Measurements from ENCODE around the gene ASB11. TPM values are rescaled to one million over a fixed set of nuclear protein-coding genes. Genes with fewer than 3 reads are reported as not detected.
"Not testable (repeated sequence)": the region's sequence is repeated elsewhere in the genome, so short reads cannot be mapped to it uniquely, and the experiment has no call there.

ASB11 gene
- total RNA-seq, 1 donor from 2014 or later: not detected

DNA sequence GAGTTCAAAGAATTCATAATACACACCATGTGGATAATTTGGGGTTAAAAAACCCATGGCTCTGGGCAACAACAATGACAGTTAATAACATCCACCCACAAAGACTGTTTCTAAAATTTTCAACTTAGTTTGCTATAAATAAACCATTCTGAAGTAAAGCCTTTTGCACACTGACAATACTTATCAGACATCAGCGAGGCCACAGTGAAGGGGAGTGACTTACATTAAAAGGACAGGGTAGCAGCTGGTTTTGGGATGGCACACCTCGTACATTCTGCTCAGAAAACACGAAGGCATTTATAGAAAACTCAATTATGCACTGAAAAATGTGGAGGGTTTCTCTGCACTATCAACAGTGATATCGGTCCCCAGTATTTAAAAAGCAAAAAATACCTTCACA lies 4.9 kb upstream of the ASB11 start:
- DNase-seq (ENCODE audit: low read depth): no peak
- H3K4me3 ChIP-seq (ENCODE audit: low read depth, low read length): no peak overlapping the region
- TF ChIP-seq, protein P1, sequence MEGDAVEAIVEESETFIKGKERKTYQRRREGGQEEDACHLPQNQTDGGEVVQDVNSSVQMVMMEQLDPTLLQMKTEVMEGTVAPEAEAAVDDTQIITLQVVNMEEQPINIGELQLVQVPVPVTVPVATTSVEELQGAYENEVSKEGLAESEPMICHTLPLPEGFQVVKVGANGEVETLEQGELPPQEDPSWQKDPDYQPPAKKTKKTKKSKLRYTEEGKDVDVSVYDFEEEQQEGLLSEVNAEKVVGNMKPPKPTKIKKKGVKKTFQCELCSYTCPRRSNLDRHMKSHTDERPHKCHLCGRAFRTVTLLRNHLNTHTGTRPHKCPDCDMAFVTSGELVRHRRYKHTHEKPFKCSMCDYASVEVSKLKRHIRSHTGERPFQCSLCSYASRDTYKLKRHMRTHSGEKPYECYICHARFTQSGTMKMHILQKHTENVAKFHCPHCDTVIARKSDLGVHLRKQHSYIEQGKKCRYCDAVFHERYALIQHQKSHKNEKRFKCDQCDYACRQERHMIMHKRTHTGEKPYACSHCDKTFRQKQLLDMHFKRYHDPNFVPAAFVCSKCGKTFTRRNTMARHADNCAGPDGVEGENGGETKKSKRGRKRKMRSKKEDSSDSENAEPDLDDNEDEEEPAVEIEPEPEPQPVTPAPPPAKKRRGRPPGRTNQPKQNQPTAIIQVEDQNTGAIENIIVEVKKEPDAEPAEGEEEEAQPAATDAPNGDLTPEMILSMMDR (conservative IDR thresholded peaks at IDR 0.05; ENCODE audit: low read depth, low read length): no peak

DNA sequence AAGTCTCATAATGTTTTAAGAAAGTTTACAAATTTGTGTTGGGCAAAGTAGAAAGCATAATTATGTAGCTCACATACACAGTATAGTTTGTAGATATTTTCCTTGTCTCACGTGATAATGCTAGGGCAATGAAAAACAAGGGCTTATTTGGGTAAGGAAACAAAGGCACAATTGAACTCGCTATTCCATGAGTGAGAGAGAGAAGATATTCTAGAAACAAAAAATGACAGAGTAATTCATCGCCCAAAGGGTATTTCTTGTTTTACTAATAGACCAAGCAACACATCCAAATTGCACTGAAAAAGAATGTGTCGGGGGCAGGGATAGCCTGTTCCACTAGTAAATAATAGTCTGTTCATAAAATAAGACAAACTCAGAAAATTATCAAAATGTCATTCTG lies 3.6 kb upstream of the ASB11 start:
- TF ChIP-seq, protein P1 (conservative IDR thresholded peaks at IDR 0.05; ENCODE audit: low read depth, low read length): no peak
- DNase-seq (ENCODE audit: low read depth): no peak
- no peak overlapping the region for H3K4me3 ChIP-seq (ENCODE audit: low read depth, low read length)

DNA sequence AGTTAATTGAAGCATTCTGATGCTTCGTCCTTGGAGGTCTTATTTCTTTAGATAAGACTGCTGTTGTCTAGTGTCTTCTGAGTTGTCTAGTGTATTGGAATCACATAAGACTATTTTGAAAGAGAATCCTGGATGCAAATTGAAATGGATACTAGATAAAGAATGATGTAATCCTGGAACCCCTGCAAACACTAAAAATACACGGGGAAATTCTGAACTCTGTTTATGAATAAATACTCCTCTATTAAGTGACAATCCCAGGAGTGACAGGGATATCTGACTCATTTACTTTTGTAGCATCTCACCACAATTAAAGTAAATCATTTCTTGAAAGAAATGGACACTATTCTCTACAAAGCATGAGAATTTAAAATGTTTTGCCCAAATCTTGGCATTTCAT lies 968 bp downstream of the ASB11 start:
- no peak for DNase-seq (ENCODE audit: low read depth)
- TF ChIP-seq, protein P1 (conservative IDR thresholded peaks at IDR 0.05; ENCODE audit: low read depth, low read length): no peak

DNA sequence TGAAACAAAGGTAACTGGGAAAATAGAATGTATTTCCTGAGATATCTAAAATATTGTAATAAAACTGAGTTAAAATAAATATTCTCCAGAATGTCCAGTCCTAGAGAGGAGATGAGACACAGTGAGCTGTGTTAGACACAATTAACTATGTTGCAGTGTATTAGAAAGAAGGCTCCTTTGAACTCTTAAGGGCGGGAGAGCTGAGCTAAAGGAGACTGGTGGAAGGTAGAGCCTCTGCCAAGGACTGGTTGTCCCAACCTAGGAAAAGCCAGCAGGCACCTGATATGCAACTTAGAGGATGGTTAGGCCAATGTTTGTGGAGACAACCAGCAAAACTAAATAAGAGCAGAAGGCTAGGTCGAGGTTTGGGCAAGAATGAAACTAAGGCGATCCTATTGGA lies 4.3 kb downstream of the ASB11 start:
- H3K4me3 ChIP-seq (ENCODE audit: low read depth, low read length): no peak overlapping the region
- TF ChIP-seq, protein P1 (conservative IDR thresholded peaks at IDR 0.05; ENCODE audit: low read depth, low read length): no peak
- no peak for DNase-seq (ENCODE audit: low read depth)

More for the DNA sequence above, 968 bp downstream of the ASB11 start:
- no peak overlapping the region for H3K4me3 ChIP-seq (ENCODE audit: low read depth, low read length)

DNA sequence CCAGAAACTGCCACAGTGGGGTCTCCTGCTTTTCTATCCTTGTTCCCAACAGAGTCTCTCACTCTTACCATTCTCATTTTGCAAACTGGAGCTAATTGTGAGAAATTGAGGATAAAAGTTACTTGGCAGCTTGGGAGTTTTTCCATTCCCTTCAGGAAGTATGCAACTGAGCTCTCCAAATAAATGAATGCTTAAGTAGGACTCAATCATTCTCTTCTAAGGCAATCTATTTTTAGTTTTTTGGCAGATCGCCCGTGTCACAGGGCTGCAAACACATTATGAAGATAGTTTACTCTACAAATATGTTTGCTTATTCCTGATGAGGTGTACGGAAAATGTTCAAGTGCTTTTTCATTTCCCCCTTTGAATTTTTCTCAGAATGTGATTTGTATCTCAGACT lies 5.3 kb downstream of the ASB11 start:
- no peak for DNase-seq (ENCODE audit: low read depth)
- TF ChIP-seq, protein P1 (conservative IDR thresholded peaks at IDR 0.05; ENCODE audit: low read depth, low read length): no peak
- H3K4me3 ChIP-seq (ENCODE audit: low read depth, low read length): no peak overlapping the region

DNA sequence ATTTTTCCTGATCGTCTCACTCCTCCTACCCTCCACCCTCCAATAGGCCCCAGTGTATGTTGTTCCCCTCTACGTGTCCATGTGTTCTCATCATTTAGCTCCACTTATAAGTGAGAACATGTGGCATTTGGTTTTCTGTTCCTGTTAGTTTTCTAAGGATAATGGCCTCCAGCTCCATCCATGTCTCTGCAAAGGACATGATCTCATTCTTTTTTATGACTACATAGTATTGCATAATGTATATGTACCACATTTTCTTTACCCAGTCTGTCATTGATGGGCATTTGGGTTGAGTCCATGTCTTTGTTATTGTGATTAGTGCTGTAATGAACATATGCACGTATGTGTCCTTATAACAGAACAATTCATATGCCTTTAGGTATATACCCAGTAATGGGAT lies 9.5 kb downstream of the ASB11 start:
- not testable (repeated sequence) for DNase-seq (ENCODE audit: low read depth); H3K4me3 ChIP-seq (ENCODE audit: low read depth, low read length)

DNA sequence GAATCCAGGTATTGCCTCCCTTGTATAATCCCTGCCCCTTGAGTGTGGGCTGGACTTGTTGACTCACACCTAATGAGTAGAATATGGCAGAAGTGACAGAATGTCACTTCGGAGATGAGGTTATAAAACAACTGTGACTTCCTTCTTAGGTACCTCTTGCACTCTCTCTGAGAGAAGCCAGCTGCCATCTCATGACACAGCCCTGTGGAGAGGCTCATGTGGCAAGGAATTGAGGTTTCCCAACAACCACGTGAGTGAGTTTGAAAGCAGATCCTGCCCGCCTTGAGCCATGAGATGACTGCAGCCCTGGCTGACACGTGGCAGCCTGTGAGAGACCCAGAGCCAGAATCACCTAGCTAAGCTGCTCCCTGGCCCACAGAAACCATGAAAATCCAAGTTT lies 13.5 kb downstream of the ASB11 start:
- TF ChIP-seq, protein P1 (conservative IDR thresholded peaks at IDR 0.05; ENCODE audit: low read depth, low read length): no peak
- no peak for DNase-seq (ENCODE audit: low read depth)
- no peak overlapping the region for H3K4me3 ChIP-seq (ENCODE audit: low read depth, low read length)

All from epithelial cell of proximal tubule (primary cell).